Hepatocyte (in vitro differentiated cells): Measurements from ENCODE around the gene CCDC185. TPM values are rescaled to one million over a fixed set of nuclear protein-coding genes. Genes with fewer than 3 reads are reported as not detected.
"Not testable (repeated sequence)": the region's sequence is repeated elsewhere in the genome, so short reads cannot be mapped to it uniquely, and the experiment has no call there.

ENCODE experiments used
- DNase-seq: peaks from one replicate; pipeline ENCODE4 v3.0.0-alpha.2; 2016; ENCODE audit warnings: low spot score
- H2AFZ ChIP-seq: fragments of 200-600 bp; sonication (generic); 2 replicates; pipeline ENCODE4 v1.6.0; 2016; ENCODE audit warnings: antibody characterized with exemption, mild to moderate bottlenecking
- H3K27ac ChIP-seq: fragments of 200-600 bp; sonication (generic); 2 replicates; pipeline ENCODE4 v1.5.1; 2016; ENCODE audit warnings: mild to moderate bottlenecking
- H3K27me3 ChIP-seq: fragments of 200-600 bp; sonication (generic); 2 replicates; pipeline ENCODE4 v1.6.1; 2016
- H3K36me3 ChIP-seq: fragments of 200-600 bp; sonication (generic); replicated peaks from 2 replicates; pipeline ENCODE4 v1.5.1; 2016; ENCODE audit warnings: low read depth; ENCODE audit not compliant: insufficient read depth
- H3K4me1 ChIP-seq: fragments of 200-600 bp; sonication (generic); 2 replicates; pipeline ENCODE4 v1.5.1; 2016; ENCODE audit warnings: mild to moderate bottlenecking, moderate library complexity; ENCODE audit not compliant: insufficient read depth
- H3K4me2 ChIP-seq: fragments of 200-600 bp; sonication (generic); 2 replicates; pipeline ENCODE4 v1.6.0; 2016
- H3K4me3 ChIP-seq: fragments of 200-600 bp; sonication (generic); 2 replicates; pipeline ENCODE4 v1.5.1; 2016; ENCODE audit warnings: mild to moderate bottlenecking
- H3K79me2 ChIP-seq: fragments of 200-600 bp; sonication (generic); 2 replicates; pipeline ENCODE4 v1.6.0; 2017; ENCODE audit warnings: mild to moderate bottlenecking
- H3K9me2 ChIP-seq: fragments of 200-600 bp; sonication (generic); replicated peaks from 2 replicates; pipeline ENCODE4 v1.6.0; 2017; ENCODE audit warnings: mild to moderate bottlenecking; ENCODE audit not compliant: insufficient read depth
- H3K9me3 ChIP-seq: fragments of 200-600 bp; sonication (generic); 2 replicates; pipeline ENCODE4 v1.5.1; 2016; ENCODE audit warnings: low read depth, mild to moderate bottlenecking
- H4K20me1 ChIP-seq: fragments of 200-600 bp; sonication (generic); 2 replicates; pipeline ENCODE4 v1.6.0; 2016; ENCODE audit warnings: mild to moderate bottlenecking; ENCODE audit not compliant: insufficient read depth, poor library complexity, severe bottlenecking
- CTCF ChIP-seq: fragments of 200-600 bp; sonication (generic); IDR thresholded peaks from 2 replicates; pipeline ENCODE4 v1.5.1; 2016; ENCODE audit warnings: antibody characterized with exemption, mild to moderate bottlenecking; ENCODE audit not compliant: poor library complexity
- EZH2 ChIP-seq: fragments of 200-600 bp; sonication (generic); IDR thresholded peaks from 2 replicates; pipeline ENCODE4 v1.6.1; 2016; ENCODE audit warnings: antibody characterized with exemption, mild to moderate bottlenecking, borderline replicate concordance
- EZH2phosphoT487 ChIP-seq: fragments of 200-600 bp; sonication (generic); IDR thresholded peaks from one replicate; pipeline ENCODE4 v1.6.1; 2018; ENCODE audit warnings: antibody characterized with exemption, mild to moderate bottlenecking, low read depth, moderate library complexity; ENCODE audit not compliant: unreplicated experiment, severe bottlenecking
- WGBS: methylation state at CpG from one replicate; pipeline ENCODE4 v1.1.6; 2016; ENCODE audit warnings: low lambda C conversion rate; ENCODE audit errors: missing lambda C conversion rate; 5-methylcytosine and 5-hydroxymethylcytosine counted together
- polyA plus RNA-seq: library from polyadenylated mRNA; unstranded; fragments of >200 nt; fragmentation: Nextera tagmentation; extraction: Ambion mirVana; gene quantifications from 2 replicates; pipeline ENCODE4 v1.2.1, GENCODE V29; 2016
- total RNA-seq: library from RNA; depleted of rRNA; stranded (reverse); fragments of >200 nt; gene quantifications from 2 replicates; pipeline ENCODE4 v1.2.3, GENCODE V29; 2014

Gene CCDC185
- total and polyA plus RNA-seq, 2 experiments from 2014 or later, result not detected

- TF ChIP-seq CTCF, result no peak
- no peak for TF ChIP-seq EZH2
- no peak for TF ChIP-seq EZH2phosphoT487
- no peak overlapping the region for H3K4me2 ChIP-seq
- WGBS, result 96% methylated on average over 27 of the region's 27 CpGs
- no peaks in the 10 kb centered on the region for H4K20me1 ChIP-seq
- H3K27me3 ChIP-seq, result no peaks in the 10 kb centered on the region
- no peaks in the 10 kb centered on the region for H3K9me3 ChIP-seq
- H3K27ac ChIP-seq, result no peak overlapping the region
- no peak overlapping the region for H3K4me3 ChIP-seq
- H3K36me3 ChIP-seq, result no peaks in the 10 kb centered on the region
- no peak for DNase-seq
- H3K79me2 ChIP-seq, result no peaks in the 10 kb centered on the region
- no peak overlapping the region for H2AFZ ChIP-seq
- H3K4me1 ChIP-seq, result no peaks in the 10 kb centered on the region
- no peaks in the 10 kb centered on the region for H3K9me2 ChIP-seq
Observed at GRCh38 chr1:223394242-223394641, 1.0 kb downstream of the CCDC185 start.

DNA sequence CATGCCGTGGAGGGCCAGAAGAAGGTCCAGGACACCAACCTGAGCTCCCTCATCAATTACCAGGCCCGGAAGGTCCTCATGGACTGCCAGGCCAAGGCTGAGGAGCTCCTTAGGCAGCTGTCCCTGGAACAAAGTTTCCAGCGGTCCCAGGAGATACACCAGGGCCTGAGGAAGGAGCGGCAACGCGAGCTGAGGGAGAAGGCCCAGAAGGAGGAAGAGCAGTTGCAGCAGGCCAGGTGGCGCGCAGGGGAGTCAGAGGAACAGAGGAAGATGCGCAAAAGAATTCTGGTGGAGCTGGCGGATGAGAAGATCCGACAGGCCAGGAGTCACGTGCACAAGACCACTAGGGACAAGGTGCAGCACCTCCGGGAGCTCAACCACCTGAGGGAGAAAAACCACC, 1.5 kb downstream of the CCDC185 start:
- Histone ChIP-seq H2AFZ (no peak overlapping the region), H3K9me3 (no peaks in the 10 kb centered on the region), H3K36me3 (no peaks in the 10 kb centered on the region), H3K27ac (no peak overlapping the region), H3K4me3 (no peak overlapping the region), H4K20me1 (no peaks in the 10 kb centered on the region), H3K27me3 (no peaks in the 10 kb centered on the region), H3K9me2 (no peaks in the 10 kb centered on the region), H3K79me2 (no peaks in the 10 kb centered on the region), H3K4me2 (no peak overlapping the region), H3K4me1 (no peaks in the 10 kb centered on the region)
- DNase-seq, result no peak
- TF ChIP-seq CTCF (no peak), EZH2 (no peak), EZH2phosphoT487 (no peak)
- WGBS, result 93% methylated on average over 13 of the region's 13 CpGs

DNA sequence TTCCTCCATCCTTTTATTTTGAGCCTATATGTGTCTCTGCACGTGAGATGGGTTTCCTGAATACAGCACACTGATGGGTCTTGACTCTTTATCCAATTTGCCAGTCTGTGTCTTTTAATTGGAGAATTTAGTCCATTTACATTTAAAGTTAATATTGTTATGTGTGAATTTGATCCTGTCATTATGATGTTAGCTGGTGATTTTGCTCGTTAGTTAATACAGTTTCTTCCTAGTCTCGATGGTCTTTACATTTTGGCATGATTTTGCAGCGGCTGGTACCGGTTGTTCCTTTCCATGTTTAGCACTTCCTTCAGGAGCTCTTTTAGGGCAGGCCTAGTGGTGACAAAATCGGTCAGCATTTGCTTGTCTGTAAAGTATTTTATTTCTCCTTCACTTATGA, 6.2 kb downstream of the CCDC185 start:
- WGBS, result 95% methylated on average over 4 of the region's 6 CpGs
- H2AFZ ChIP-seq, result not testable (repeated sequence)

DNA sequence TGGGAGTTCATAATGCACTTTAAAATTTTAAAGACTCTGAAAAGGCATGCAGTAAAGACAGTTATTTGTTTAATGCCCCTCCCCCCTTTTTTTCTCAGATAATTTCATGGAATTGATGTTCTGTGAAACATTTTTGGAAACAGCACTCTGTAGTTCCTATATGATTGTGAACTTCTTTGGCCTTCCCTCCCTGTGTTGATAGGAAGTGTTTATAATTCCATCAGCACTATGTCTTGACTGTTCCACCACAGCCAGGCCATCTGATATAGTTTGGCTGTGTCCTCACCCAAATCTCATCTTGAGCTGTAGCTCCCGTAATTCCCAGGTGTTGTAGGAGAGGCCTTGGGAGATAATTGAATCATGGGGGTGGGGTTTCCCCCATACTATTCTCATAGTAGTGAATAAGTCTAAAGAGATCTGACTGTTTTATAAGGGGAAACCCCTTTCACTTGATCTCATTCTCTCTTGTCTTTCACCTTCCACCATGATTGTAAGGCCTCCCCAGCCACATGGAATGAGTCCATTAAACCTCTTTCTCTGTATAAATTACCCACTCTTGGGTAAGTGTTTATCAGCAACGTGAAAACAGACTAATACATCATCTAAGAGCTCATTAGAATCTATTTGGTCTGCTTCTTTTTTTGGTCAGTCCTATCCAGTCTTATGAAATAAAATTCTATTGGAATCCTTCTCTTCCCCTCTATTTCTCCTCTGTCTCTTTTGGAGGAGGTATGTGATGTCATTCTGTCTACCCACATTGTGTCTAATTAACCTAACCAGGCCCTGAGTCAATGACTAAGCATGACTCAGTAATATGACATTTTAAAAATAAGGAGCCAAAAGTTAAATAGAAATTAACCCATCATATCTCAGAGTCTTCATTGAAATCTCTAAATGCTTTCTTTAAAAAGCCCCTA, 8.9 kb downstream of the CCDC185 start:
- no peak overlapping the region for H3K4me2 ChIP-seq
- H3K9me2 ChIP-seq, result no peaks in the 10 kb centered on the region
- TF ChIP-seq EZH2 (no peak), CTCF (no peak), EZH2phosphoT487 (no peak)
- H4K20me1 ChIP-seq, result no peaks in the 10 kb centered on the region
- H2AFZ ChIP-seq, result no peak overlapping the region
- H3K36me3 ChIP-seq, result no peaks in the 10 kb centered on the region
- H3K4me3 ChIP-seq, result no peak overlapping the region
- no peak for DNase-seq
- H3K9me3 ChIP-seq, result no peaks in the 10 kb centered on the region
- no peaks in the 10 kb centered on the region for H3K79me2 ChIP-seq
- no peaks in the 10 kb centered on the region for H3K27me3 ChIP-seq
- no peaks in the 10 kb centered on the region for H3K4me1 ChIP-seq
- 90% methylated on average over 2 of the region's 2 CpGs for WGBS
- no peak overlapping the region for H3K27ac ChIP-seq

More for the DNA sequence above, 6.2 kb downstream of the CCDC185 start:
- H3K27ac ChIP-seq, H3K36me3 ChIP-seq, DNase-seq, H4K20me1 ChIP-seq, H3K9me3 ChIP-seq, H3K9me2 ChIP-seq, H3K79me2 ChIP-seq, H3K4me3 ChIP-seq, H3K27me3 ChIP-seq, H3K4me2 ChIP-seq, H3K4me1 ChIP-seq: not testable (repeated sequence)
